H1 (cell line): Measurements from ENCODE around the gene CRHR1. TPM values are rescaled to one million over a fixed set of nuclear protein-coding genes. Genes with fewer than 3 reads are reported as not detected.

Source experiments
- FOSL1 ChIP-seq: IDR thresholded peaks from 2 replicates; pipeline ENCODE4 v1.6.1; 2011; ENCODE audit warnings: mild to moderate bottlenecking, low read depth, low read length, moderate library complexity; ENCODE audit not compliant: insufficient read depth
- POLR2A ChIP-seq, 2 experiments: IDR thresholded peaks; 1 replicate in 1 of 2; 2 replicates in 1 of 2; pipeline ENCODE4 v1.6.1; 2011; ENCODE audit warnings: low read depth in 2 of 2, low read length in 2 of 2, mild to moderate bottlenecking in 2 of 2; ENCODE audit errors: control extremely low read depth in 1 of 2
- POLR2AphosphoS5 ChIP-seq: IDR thresholded peaks from 2 replicates; pipeline ENCODE4 v1.6.1; 2011; ENCODE audit warnings: low read depth, low read length
- polyA plus RNA-seq, 7 experiments: library from polyadenylated mRNA; depleted of rRNA in 3 of 7; stranded (reverse) in 5 of 7; unstranded in 2 of 7; fragments of >200 nt in 5 of 7; fragments of 200-250 nt in 2 of 7; gene quantifications; 1 replicate in 5 of 7; 2 replicates in 1 of 7; 4 replicates in 1 of 7; pipeline versions ENCODE4 v1.2.1 to v1.2.3, GENCODE V29; 2011 to 2013; ENCODE audit warnings: missing spikeins in 2 of 7, mixed read lengths in 2 of 7
- total RNA-seq: library from RNA; stranded (reverse); fragmentation: NEBNext Ultra II Directional; extraction: Animal tissue kit (Norgen Biotek cat#: 25700); gene quantifications from 2 replicates; pipeline ENCODE4 v1.2.1, GENCODE V29; 2021

CRHR1 gene
- total and polyA plus RNA-seq, 2 of the 8 experiments (the other 6 are each of a cell fraction or from before 2014, with no cell fraction given): 0.56 to 1.7 TPM

- TF ChIP-seq POLR2A (IDR thresholded peaks at IDR 0.05; ENCODE audit: control extremely low read depth in 1 of 2, low read depth in 2 of 2, low read length in 2 of 2) (no peak), FOSL1 (no peak), POLR2AphosphoS5 (no peak)
Measured at GRCh38 chr17:45855691-45856336, 71.7 kb downstream of the CRHR1 start (continued).
